IPS DF 6.9 (cell line): ENCODE data around the gene MSANTD3.

Experiments used
- DNase-seq: peaks from one replicate; pipeline ENCODE4 v3.0.0-alpha.2; 2013; ENCODE audit warnings: low read depth, low spot score
- H3K27ac ChIP-seq: one replicate; pipeline ENCODE4 v1.5.1; 2013; ENCODE audit warnings: low read length, control low read depth
- H3K27me3 ChIP-seq: 2 replicates; pipeline ENCODE4 v1.6.1; 2013; ENCODE audit warnings: mild to moderate bottlenecking, low read length; ENCODE audit not compliant: control insufficient read depth, insufficient read depth
- H3K36me3 ChIP-seq: 2 replicates; pipeline ENCODE4 v1.6.1; 2013; ENCODE audit warnings: low read length; ENCODE audit not compliant: control insufficient read depth, insufficient read depth
- H3K4me1 ChIP-seq: 2 replicates; pipeline ENCODE4 v1.6.1; 2013; ENCODE audit warnings: low read length; ENCODE audit not compliant: control insufficient read depth, insufficient read depth
- H3K4me3 ChIP-seq: 2 replicates; pipeline ENCODE4 v1.5.1; 2013; ENCODE audit warnings: mild to moderate bottlenecking, low read length
- H3K9me3 ChIP-seq: 2 replicates; pipeline ENCODE4 v1.6.1; 2013; ENCODE audit warnings: low read length, inconsistent platforms; ENCODE audit not compliant: control insufficient read depth, insufficient read depth
- WGBS: extraction: QIAGEN DNeasy Blood & Tissue Kit; methylation state at CpG from one replicate; pipeline ENCODE4 v1.1.7; 2013; ENCODE audit warnings: mixed read lengths, missing lambda C conversion rate; ENCODE audit not compliant: insufficient read length, insufficient coverage; 5-methylcytosine and 5-hydroxymethylcytosine counted together

MSANTD3 gene

DNA sequence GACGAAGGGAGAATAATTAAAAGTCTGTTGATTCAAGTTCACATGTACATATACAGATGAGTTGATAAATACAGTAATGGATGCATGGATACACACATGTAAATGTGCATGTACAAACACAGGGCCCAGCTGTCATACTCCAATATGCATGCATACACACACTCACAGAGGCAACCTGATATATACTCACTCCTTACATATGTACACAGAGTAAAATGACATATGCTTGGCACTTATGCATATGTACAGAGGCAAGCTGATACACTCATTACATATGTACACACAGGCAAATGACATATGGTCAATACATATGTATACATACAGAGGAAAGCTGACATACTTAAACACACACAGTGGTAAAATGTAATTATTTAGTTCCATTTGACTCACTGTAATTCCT is 38.8 kb downstream of the MSANTD3 start:
- DNase-seq: no peak
- Histone ChIP-seq H3K36me3 (no peaks in the 10 kb centered on the region), H3K9me3 (no peaks in the 10 kb centered on the region), H3K4me3 (no peak overlapping the region), H3K27ac (no peak overlapping the region), H3K27me3 (no peaks in the 10 kb centered on the region), H3K4me1 (no peaks in the 10 kb centered on the region; the same call in 1 of the 2 replicates)
- WGBS: no CpG with 5 or more reads among the region's 1 CpG

DNA sequence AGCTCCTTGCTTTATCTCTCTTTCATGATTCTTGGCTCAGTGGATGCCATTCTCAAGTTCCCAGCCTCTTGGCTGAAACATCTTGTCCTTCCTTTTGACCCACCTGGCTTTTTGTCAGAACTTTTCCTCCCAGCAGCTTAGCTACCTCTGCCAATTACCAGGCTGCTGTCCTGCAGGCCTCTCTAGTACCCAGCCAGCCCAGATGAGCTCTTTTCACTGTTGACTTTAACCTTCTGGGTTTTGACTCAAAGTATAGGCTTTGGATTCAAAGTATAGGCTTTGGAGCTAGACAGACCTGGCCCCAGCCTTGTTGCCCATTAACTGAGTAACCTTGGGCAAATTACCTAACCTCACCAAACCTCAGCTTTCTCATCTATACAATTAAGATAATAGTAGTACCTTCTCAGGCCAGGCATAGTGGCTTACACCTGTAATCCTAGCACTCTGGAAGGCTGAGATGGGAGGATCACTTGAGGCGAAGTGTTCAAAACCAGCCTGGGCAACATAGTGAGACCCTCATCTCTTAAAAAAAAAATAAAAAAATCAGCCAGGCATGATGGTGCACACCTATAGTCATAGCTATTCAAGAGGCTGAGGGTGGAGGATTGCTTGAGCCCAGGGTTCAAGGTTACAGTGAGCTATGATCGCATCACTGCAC is 39.4 kb downstream of the MSANTD3 start:
- Histone ChIP-seq H3K4me1 (no peaks in the 10 kb centered on the region; the same call in 1 of the 2 replicates), H3K4me3 (no peak overlapping the region), H3K36me3 (no peaks in the 10 kb centered on the region), H3K27me3 (no peaks in the 10 kb centered on the region), H3K9me3 (no peaks in the 10 kb centered on the region), H3K27ac (no peak overlapping the region)
- DNase-seq: no peak
- no CpG with 5 or more reads among the region's 2 CpGs for WGBS

DNA sequence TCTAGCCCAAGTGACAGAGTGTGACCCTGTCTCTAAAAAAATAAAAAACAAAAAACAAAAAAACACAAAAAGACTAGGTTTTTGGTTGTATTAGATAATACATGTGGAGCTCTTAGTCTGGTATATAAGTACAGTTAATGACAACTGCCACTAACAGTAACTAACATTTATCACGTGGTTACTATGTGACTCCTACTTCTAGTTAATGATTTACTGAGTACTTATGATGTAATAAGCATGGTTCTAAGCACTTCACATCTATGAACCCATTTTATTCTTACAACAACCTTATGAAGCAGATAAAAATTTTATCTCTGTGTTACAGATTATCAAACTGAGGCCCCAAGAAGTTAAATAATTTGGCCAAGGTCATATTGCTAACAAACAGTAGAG is 39.9 kb downstream of the MSANTD3 start:
- no peak for DNase-seq
- Histone ChIP-seq H3K27ac (no peak overlapping the region), H3K4me3 (no peak overlapping the region), H3K4me1 (no peaks in the 10 kb centered on the region; the same call in 1 of the 2 replicates), H3K36me3 (no peaks in the 10 kb centered on the region), H3K27me3 (no peaks in the 10 kb centered on the region), H3K9me3 (no peaks in the 10 kb centered on the region)
- no CpG with 5 or more reads among the region's 1 CpG for WGBS

DNA sequence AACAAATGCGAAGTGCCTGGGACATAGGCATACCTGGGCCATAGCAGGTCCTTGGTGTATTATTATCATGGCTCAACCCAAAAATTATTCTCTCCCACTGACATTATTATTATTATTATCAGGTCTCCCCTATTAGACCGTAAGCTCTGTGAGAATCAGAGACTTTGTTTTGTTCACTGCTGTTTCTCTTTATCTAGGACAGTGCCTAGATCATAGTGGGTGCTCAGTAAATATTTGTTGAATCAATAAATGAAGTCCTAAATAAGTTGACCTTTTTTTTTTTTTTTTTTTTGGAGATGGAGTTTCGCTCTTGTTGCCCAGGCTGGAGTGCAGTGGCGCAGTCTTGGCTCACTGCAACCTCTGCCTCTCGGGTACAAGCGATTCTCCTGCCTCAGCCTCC is 41.1 kb downstream of the MSANTD3 start:
- no peaks in the 10 kb centered on the region for H3K36me3 ChIP-seq
- no peak overlapping the region for H3K4me3 ChIP-seq
- H3K27ac ChIP-seq: no peak overlapping the region
- no peak for DNase-seq
- WGBS: no CpG with 5 or more reads among the region's 6 CpGs
- H3K4me1 ChIP-seq: no peaks in the 10 kb centered on the region
- no peaks in the 10 kb centered on the region for H3K27me3 ChIP-seq
- H3K9me3 ChIP-seq: no peaks in the 10 kb centered on the region

DNA sequence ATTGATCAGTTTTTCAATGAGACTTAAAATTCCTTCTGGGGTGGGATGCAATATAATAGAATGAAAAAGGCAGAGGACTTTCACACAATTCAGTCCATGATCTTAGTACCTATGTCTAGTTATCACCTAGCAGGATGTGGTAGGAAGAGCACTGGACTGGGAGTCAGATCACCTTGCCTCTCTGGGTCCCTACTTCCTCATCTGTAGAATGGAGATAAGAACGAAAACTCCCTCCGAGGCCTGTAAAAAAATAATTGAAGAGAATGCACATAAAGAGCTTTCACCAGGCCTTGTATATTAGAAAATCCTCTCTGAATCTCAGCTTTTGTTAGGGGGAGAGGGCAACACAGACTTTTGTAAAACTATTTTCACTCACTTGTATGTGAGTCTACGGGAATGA is 45.3 kb downstream of the MSANTD3 start:
- no CpG with 5 or more reads among the region's 3 CpGs for WGBS
- H3K27me3 ChIP-seq: no peaks in the 10 kb centered on the region
- H3K27ac ChIP-seq: no peak overlapping the region
- no peaks in the 10 kb centered on the region for H3K36me3 ChIP-seq
- H3K9me3 ChIP-seq: no peaks in the 10 kb centered on the region
- no peak for DNase-seq
- no peak overlapping the region; the same call in 1 of the 2 replicates for H3K4me3 ChIP-seq
- no peaks in the 10 kb centered on the region for H3K4me1 ChIP-seq

DNA sequence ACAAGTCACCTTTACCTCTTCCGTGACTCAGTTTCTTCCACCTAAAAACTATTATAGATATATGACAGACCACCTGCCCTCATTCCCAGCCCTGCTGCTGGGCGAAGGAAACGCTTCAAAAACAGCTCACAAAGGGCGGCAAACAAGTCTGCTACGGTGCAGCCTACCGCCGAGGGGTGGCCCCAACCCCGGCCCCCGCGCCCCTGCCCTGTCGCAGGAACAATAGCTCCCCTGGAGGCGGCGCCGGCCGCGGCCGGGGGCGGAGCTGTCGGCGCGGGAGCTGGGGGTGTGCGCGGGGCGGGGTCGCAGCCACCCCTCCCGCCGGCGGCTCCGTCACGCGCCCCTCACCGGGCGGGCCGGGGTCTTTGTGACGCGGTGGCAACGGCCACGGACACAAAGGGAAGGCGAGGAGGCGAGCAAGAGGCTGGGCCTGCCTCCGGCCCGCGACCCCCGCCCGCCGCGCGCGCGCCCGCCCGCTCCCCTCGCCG is 45.9 kb downstream of the MSANTD3 start, which contains the start of gene TMEFF1:
TSS of gene TMEFF1 (plus strand) at position 362 of the 488 bp plus-strand sequence. CDS start 396 bp downstream, outside the sequence.
- Histone ChIP-seq H3K36me3 (no peaks in the 10 kb centered on the region), H3K27ac (no peak within 1 kb of the TSS), H3K4me1 (no peaks in the 10 kb centered on the region), H3K4me3 (peak within 1 kb of the TSS; percentile 97), H3K9me3 (no peaks in the 10 kb centered on the region), H3K27me3 (no peaks in the 10 kb centered on the region)
- no CpG with 5 or more reads among the region's 54 CpGs for WGBS
- peak; percentile 31 for DNase-seq

DNA sequence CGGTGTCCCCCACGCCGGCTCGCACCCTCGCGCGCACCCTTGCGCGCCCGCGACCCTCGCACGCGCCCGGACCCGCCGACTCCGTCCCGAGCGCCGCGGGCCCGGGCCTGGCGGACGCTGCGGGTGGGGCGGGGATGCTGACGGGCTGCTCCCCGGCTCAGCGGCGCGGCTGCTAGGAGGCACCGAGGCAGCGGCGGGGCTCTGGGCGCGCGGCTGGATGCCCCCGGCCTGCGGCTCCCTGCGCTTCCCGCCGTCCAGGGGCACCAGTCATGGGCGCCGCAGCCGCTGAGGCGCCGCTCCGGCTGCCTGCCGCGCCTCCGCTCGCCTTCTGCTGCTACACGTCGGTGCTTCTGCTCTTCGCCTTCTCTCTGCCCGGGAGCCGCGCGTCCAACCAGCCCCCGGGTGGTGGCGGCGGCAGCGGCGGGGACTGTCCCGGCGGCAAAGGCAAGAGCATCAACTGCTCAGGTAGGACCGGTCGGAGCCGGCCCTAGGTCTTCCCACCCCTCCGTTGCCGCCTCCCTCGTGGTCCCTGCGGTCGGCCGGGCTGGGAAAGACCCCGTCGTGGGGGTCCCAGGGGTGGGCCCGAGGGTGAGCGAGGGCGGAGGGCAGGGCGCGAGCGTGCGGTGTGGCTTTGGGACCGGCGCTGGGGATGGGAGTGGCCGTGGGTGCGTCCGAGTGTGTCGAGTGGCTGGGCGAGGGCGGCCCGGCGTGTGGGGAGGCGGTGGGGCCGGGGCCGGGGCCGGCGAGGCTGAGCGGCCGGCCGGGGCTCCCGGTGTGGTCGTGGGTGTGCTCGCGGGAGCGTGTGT is 46.5 kb downstream of the MSANTD3 start:
- Histone ChIP-seq H3K4me3 (peak overlapping the region; percentile 97), H3K9me3 (no peaks in the 10 kb centered on the region), H3K36me3 (no peaks in the 10 kb centered on the region), H3K27ac (no peak overlapping the region), H3K27me3 (no peaks in the 10 kb centered on the region), H3K4me1 (no peaks in the 10 kb centered on the region)
- DNase-seq: no peak
- no CpG with 5 or more reads among the region's 108 CpGs for WGBS

DNA sequence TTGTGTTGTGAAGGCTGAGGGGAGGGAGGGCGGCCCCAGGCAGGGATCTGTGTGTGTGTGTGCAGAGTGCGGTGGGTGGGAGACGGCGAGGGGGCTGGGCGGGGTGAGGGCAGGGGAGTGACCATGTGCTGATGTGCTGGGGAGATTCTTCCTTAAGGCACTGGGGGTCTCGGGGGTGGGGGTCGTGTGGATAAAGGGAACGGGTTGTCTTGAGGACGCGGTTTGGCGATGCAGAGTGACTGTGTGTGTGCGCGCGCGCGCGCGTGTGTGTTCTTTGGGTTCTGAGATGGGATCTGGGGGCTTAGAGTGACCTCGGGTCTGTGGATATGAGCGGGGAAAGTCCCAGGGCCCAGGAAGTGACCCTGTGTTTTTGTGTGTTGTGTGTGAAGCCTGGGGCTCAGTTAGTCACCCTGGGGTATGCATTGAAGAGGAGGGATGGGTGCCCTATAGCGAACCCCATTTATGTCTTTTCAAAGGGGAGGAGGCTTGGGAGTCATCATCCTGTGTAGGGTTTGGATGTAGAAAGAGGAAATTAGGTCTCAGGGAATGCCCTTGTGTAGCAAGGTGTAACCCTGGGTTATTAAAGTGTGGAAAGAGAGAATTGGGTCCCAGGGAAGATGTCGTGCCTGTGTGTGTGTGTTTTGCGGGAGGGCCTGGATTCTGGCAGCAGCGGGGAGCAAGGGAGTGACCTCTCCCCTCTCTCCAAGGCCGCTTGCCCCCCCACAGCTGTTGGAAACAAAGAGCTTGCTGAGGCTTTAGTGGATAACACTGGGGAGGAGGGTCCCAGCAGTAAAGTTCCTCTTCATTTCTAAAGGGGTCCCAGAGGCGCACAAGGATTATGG is 47.4 kb downstream of the MSANTD3 start:
- Histone ChIP-seq H3K4me3 (peak overlapping the region; percentile 97), H3K36me3 (no peaks in the 10 kb centered on the region), H3K27ac (no peak overlapping the region), H3K9me3 (no peaks in the 10 kb centered on the region), H3K27me3 (no peaks in the 10 kb centered on the region), H3K4me1 (no peaks in the 10 kb centered on the region)
- DNase-seq: no peak
- no CpG with 5 or more reads among the region's 26 CpGs for WGBS

DNA sequence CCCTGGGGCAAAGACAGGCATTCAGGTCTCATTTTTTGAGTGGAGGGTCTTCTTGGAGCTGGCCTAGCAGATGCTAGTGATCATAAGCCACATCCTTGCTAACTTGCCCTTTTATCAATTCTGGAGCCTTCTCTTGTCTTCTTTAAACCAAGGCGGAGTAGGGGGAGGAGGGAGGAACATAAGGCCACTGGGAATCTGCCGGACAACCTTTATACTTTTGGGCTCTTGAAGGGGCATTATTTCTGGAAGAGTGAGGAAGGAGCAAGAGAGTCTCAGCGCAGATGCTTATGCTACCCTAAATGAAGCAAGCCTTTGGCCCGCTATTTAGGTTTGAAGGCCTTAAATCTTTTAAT is 48.0 kb downstream of the MSANTD3 start:
- H3K27ac ChIP-seq: no peak overlapping the region
- no CpG with 5 or more reads among the region's 4 CpGs for WGBS

DNA sequence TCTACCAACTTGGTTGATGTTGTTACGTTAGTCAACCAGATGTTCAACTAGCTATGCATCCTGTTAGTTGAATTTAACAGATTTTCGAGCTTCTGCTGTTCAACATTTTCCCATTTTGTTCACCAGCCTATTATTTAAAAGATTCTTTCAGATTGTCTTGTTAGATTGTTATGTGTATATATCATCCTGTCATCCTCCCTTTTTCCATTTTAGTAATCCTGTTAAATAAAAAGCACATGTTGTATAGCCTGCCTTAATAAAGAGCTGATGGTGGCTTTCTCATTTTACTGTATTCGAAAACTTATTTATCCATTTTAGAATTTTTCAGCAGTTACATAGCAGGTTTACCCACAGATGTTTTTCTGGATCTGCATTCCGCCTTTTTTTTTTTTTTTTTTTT is 50.3 kb downstream of the MSANTD3 start:
- DNase-seq: no peak
- H3K4me1 ChIP-seq: no peaks in the 10 kb centered on the region
- no CpG with 5 or more reads among the region's 4 CpGs for WGBS
- H3K27ac ChIP-seq: no peak overlapping the region
- no peak overlapping the region for H3K4me3 ChIP-seq
- no peaks in the 10 kb centered on the region for H3K36me3 ChIP-seq
- H3K9me3 ChIP-seq: no peaks in the 10 kb centered on the region
- no peaks in the 10 kb centered on the region for H3K27me3 ChIP-seq

More for the DNA sequence above, 48.0 kb downstream of the MSANTD3 start:
- H3K4me1 ChIP-seq: no peaks in the 10 kb centered on the region
- H3K36me3 ChIP-seq: no peaks in the 10 kb centered on the region
- no peak for DNase-seq
- no peaks in the 10 kb centered on the region for H3K27me3 ChIP-seq
- peak overlapping the region; percentile 97; the same call in 1 of the 2 replicates for H3K4me3 ChIP-seq
- H3K9me3 ChIP-seq: no peaks in the 10 kb centered on the region
